ENCODE data around the gene CDH4.

The CDH4 gene

DNA sequence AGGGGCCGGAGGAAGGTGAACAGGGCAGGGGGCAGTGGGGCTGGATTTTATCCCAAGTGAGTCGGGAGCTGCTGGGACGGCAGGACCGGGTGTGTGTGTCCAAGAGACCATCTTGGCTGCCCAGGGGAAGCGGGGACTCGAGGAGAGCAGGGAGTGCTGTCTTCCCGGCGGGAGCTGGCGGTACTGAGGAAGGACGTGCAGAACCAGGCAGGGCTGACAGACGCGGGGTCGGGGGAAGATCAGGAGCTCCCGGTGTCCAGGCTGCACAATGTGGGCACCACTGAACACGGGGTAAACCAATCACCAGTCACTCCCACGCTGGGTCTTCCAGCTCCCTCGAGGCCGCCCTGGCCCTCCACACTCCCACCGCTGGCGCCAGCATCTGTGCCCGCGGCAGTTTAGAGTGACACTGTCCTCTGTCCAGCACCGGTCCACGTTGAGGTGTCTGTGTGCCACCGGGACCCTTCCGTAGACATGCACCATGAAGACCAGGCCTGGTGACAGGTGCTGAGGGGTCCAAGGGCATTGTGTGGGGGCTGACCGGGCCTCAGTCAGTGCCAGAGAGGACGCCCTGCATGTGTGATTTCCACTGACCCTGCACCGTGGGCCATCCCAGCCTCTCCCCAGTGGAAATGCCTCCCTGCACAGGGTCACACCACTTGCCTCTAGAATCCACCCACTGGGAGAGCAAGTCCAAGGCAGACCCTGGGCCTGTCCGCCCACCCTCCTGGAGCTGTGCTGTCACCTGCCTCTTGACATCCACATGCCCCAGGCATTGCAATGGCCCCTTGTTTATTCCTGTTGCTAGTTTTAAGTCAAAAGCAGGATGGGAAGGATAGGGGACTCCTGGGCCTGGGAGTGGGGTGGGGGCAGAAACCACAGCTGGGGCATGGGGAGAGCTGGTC is 411.7 kb downstream of the CDH4 start:
- no peak for TF ChIP-seq RAD21 (IDR thresholded peaks at IDR 0.05; ENCODE audit: low read depth)
- TF ChIP-seq, protein P1, sequence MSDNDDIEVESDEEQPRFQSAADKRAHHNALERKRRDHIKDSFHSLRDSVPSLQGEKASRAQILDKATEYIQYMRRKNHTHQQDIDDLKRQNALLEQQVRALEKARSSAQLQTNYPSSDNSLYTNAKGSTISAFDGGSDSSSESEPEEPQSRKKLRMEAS (IDR thresholded peaks at IDR 0.05) = no peak
- no peak for TF ChIP-seq ZBTB7A (IDR thresholded peaks at IDR 0.05; ENCODE audit: low read depth)
- no peak for TF ChIP-seq EGR1 (IDR thresholded peaks at IDR 0.05)
- TF ChIP-seq CEBPB (IDR thresholded peaks at IDR 0.05) = no peak
- TF ChIP-seq TAF1 (IDR thresholded peaks at IDR 0.05; ENCODE audit: low read depth) = no peak
- TF ChIP-seq FOXM1 (IDR thresholded peaks at IDR 0.05; ENCODE audit: borderline replicate concordance, low read depth) = no peak
- TF ChIP-seq YY1 (IDR thresholded peaks at IDR 0.05; ENCODE audit: low read depth) = no peak
- TF ChIP-seq, protein P2, sequence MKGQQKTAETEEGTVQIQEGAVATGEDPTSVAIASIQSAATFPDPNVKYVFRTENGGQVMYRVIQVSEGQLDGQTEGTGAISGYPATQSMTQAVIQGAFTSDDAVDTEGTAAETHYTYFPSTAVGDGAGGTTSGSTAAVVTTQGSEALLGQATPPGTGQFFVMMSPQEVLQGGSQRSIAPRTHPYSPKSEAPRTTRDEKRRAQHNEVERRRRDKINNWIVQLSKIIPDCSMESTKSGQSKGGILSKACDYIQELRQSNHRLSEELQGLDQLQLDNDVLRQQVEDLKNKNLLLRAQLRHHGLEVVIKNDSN (IDR thresholded peaks at IDR 0.05) = no peak
- no peak for TF ChIP-seq NFIC (IDR thresholded peaks at IDR 0.05)
- TF ChIP-seq TCF12 (IDR thresholded peaks at IDR 0.05; ENCODE audit: low read depth) = no peak
- TF ChIP-seq, protein P3, sequence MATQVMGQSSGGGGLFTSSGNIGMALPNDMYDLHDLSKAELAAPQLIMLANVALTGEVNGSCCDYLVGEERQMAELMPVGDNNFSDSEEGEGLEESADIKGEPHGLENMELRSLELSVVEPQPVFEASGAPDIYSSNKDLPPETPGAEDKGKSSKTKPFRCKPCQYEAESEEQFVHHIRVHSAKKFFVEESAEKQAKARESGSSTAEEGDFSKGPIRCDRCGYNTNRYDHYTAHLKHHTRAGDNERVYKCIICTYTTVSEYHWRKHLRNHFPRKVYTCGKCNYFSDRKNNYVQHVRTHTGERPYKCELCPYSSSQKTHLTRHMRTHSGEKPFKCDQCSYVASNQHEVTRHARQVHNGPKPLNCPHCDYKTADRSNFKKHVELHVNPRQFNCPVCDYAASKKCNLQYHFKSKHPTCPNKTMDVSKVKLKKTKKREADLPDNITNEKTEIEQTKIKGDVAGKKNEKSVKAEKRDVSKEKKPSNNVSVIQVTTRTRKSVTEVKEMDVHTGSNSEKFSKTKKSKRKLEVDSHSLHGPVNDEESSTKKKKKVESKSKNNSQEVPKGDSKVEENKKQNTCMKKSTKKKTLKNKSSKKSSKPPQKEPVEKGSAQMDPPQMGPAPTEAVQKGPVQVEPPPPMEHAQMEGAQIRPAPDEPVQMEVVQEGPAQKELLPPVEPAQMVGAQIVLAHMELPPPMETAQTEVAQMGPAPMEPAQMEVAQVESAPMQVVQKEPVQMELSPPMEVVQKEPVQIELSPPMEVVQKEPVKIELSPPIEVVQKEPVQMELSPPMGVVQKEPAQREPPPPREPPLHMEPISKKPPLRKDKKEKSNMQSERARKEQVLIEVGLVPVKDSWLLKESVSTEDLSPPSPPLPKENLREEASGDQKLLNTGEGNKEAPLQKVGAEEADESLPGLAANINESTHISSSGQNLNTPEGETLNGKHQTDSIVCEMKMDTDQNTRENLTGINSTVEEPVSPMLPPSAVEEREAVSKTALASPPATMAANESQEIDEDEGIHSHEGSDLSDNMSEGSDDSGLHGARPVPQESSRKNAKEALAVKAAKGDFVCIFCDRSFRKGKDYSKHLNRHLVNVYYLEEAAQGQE (IDR thresholded peaks at IDR 0.05; ENCODE audit: low read depth) = no peak

DNA sequence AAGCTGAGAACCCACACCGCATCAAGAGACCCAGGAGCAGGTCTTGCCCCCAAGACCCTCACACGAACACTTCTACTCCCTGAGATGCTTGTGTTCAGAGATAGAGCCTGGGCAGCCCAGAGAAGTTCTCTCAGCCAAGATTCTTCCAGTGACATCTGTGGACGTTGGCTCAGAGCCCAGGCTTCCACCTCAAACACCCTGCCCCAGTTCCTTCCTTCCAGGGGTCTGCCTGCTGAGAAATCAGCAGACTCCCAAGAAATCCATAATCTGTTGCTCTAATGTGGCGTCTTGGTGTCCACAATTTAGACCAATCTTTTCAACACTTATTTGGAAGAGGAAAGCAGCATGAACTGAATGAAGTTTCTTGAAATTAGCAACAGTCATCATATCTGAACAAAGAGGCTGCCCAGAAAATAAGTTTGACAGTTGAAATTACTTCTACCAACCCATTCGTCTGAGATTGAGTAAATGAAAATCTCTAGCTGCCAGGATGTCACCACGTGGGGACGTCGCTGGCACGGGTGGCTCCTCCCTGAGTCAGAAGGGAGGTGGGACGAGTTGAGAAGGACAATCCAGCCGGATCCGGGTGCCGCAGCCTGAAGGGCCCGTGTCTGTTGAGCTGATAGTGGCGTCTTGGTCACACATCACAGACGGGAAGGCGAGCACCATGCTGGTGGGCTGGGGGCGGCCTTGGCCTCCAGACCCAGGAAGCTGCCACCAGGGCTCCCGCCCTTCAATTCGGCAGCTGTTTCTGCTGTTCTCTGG is 412.7 kb downstream of the CDH4 start:
- TF ChIP-seq EP300 (IDR thresholded peaks at IDR 0.05; ENCODE audit: borderline replicate concordance) (no peak), EGR1 (IDR thresholded peaks at IDR 0.05) (no peak), CREB1 (IDR thresholded peaks at IDR 0.05; ENCODE audit: low read depth) (no peak), CEBPB (IDR thresholded peaks at IDR 0.05) (no peak), TCF12 (IDR thresholded peaks at IDR 0.05; ENCODE audit: low read depth) (no peak), TEAD4 (IDR thresholded peaks at IDR 0.05) (no peak), YY1 (IDR thresholded peaks at IDR 0.05; ENCODE audit: low read depth) (no peak), TAF1 (IDR thresholded peaks at IDR 0.05; ENCODE audit: low read depth) (no peak), FOXM1 (IDR thresholded peaks at IDR 0.05; ENCODE audit: borderline replicate concordance, low read depth) (no peak), RAD21 (IDR thresholded peaks at IDR 0.05; ENCODE audit: low read depth) (no peak), ZBTB7A (IDR thresholded peaks at IDR 0.05; ENCODE audit: low read depth) (no peak), NFIC (IDR thresholded peaks at IDR 0.05) (no peak)
- TF ChIP-seq, protein P3 (IDR thresholded peaks at IDR 0.05; ENCODE audit: low read depth) = no peak

DNA sequence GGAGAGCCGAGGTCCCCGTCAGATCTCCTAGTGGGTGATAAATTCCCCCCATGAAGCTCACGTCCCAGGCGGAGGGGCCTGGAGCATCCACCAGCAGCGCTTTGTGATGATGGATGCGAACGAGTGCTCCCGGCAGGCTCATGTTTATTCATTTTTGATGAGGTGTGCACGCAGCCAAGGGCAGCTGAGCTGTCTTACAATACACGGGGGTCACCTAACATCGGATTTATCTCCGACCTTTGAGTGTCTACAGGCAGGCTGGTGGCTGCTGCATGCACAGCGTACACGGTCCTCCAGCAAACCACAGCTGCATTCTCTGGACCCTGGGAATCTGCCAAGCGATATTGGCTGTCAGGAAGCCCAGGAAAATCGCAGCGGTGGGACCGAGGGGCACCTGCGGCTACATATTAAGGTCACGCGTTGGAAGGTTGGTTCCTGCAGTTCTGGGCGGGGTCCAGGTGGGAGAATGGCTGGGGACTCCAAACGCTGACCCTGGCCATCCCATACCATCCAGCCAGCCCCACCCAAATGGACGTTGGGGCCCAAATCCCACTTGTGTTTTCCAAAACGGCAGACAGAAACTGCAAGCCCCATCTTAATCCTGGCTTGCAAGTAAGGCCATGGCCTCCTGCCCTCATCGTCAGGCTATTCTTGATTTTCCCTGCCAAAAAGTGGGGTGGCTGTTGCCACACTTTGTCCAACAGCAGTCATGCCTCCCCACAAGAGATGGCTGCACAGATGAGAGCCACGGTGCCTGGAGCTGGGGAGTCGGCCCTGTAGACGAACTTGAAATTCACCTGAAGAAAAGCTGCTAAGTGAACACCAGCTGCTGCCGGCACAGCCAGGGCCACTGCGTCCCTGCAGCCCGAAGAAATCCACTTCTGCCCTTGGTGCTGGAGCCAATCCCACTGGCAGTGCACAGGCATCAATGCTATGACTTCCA is 413.7 kb downstream of the CDH4 start:
- TF ChIP-seq, protein P1 (IDR thresholded peaks at IDR 0.05) = no peak
- TF ChIP-seq NFIC (IDR thresholded peaks at IDR 0.05) = no peak
- TF ChIP-seq EGR1 (IDR thresholded peaks at IDR 0.05) = no peak
- TF ChIP-seq, protein P2 (IDR thresholded peaks at IDR 0.05) = no peak
- TF ChIP-seq TAF1 (IDR thresholded peaks at IDR 0.05; ENCODE audit: low read depth) = no peak
- no peak for TF ChIP-seq CREB1 (IDR thresholded peaks at IDR 0.05; ENCODE audit: low read depth)
- no peak for TF ChIP-seq RAD21 (IDR thresholded peaks at IDR 0.05; ENCODE audit: low read depth)
- no peak for TF ChIP-seq CEBPB (IDR thresholded peaks at IDR 0.05)
- TF ChIP-seq EP300 (IDR thresholded peaks at IDR 0.05; ENCODE audit: borderline replicate concordance) = no peak
- TF ChIP-seq, protein P3 (IDR thresholded peaks at IDR 0.05; ENCODE audit: low read depth) = no peak
- no peak for TF ChIP-seq YY1 (IDR thresholded peaks at IDR 0.05; ENCODE audit: low read depth)
- no peak for TF ChIP-seq TEAD4 (IDR thresholded peaks at IDR 0.05)
- no peak for TF ChIP-seq TCF12 (IDR thresholded peaks at IDR 0.05; ENCODE audit: low read depth)
- no peak for TF ChIP-seq FOXM1 (IDR thresholded peaks at IDR 0.05; ENCODE audit: borderline replicate concordance, low read depth)
- no peak for TF ChIP-seq ZBTB7A (IDR thresholded peaks at IDR 0.05; ENCODE audit: low read depth)

All from Ishikawa (cell line).